GM19324 (cell line): Measurements from ENCODE around the gene SNRPD1.
"Not testable (repeated sequence)": the region's sequence is repeated elsewhere in the genome, so short reads cannot be mapped to it uniquely, and the experiment has no call there.

ENCODE experiments used
- ATAC-seq: cut with Tn5 transposase; IDR thresholded peaks from one replicate; pipeline ENCODE4 v1.9.1; 2021; ENCODE audit warnings: mild to moderate bottlenecking, moderate library complexity; ENCODE audit not compliant: unreplicated experiment, low FRiP score

SNRPD1 gene

GRCh38 chr18:21634588-21635199, 22.6 kb downstream of the SNRPD1 start:
- no peak for ATAC-seq

GRCh38 chr18:21636769-21637168, 24.7 kb downstream of the SNRPD1 start:
- ATAC-seq: no peak

GRCh38 chr18:21638822-21639221, 26.7 kb downstream of the SNRPD1 start:
- ATAC-seq: no peak

- ATAC-seq: not testable (repeated sequence)
Observed at GRCh38 chr18:21640375-21640774, 28.3 kb downstream of the SNRPD1 start.

- ATAC-seq: no peak
Observed at GRCh38 chr18:21650311-21650710, 38.2 kb downstream of the SNRPD1 start.

GRCh38 chr18:21652073-21652472, 40.0 kb downstream of the SNRPD1 start:
- no peak for ATAC-seq

GRCh38 chr18:21653361-21653760, 41.2 kb downstream of the SNRPD1 start:
- ATAC-seq: no peak

- no peak for ATAC-seq
Observed at GRCh38 chr18:21656402-21656801, 44.3 kb downstream of the SNRPD1 start.

GRCh38 chr18:21660078-21660477, 48.0 kb downstream of the SNRPD1 start:
- ATAC-seq: no peak

GRCh38 chr18:21662581-21662980, 50.5 kb downstream of the SNRPD1 start:
- no peak for ATAC-seq

- no peak for ATAC-seq
Observed at GRCh38 chr18:21663578-21663977, 51.5 kb downstream of the SNRPD1 start.

- ATAC-seq: no peak
Observed at GRCh38 chr18:21664069-21664468, 52.0 kb downstream of the SNRPD1 start.

- ATAC-seq: no peak
Observed at GRCh38 chr18:21669736-21670285, 57.7 kb downstream of the SNRPD1 start.

GRCh38 chr18:21672521-21673267, 60.6 kb downstream of the SNRPD1 start:
- ATAC-seq: no peak

- ATAC-seq: not testable (repeated sequence)
Observed at GRCh38 chr18:21675354-21675753, 63.2 kb downstream of the SNRPD1 start.

- ATAC-seq: no peak
Observed at GRCh38 chr18:21678859-21679258, 66.7 kb downstream of the SNRPD1 start.

GRCh38 chr18:21680161-21680560, 68.0 kb downstream of the SNRPD1 start:
- no peak for ATAC-seq

- peak; percentile 55 for ATAC-seq
Observed at GRCh38 chr18:21682371-21683051, 70.4 kb downstream of the SNRPD1 start.
